Measurements from ENCODE around the gene SCAPER.
"Not testable (repeated sequence)": the region's sequence is repeated elsewhere in the genome, so short reads cannot be mapped to it uniquely, and the experiment has no call there.

The SCAPER gene

DNA sequence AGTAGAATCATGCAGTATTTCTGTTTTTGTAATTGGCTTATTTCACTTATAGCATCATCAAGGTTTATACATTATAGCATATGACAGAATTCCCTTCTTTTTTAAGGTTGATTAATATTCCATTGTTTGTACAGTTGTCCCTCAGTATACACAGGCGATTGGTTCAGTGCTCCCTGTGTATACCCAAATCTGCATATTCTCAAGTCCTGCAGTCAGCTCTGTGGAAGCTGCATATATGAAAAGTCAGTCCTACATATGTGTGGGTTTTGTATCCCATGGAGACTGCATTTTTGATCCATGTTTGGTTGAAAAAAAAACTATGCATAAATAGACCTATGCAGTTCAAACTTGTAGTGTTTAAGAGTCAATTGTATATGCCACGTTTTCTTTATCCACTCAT is 440.9 kb downstream of the SCAPER start:
- DNase-seq = no peak

DNA sequence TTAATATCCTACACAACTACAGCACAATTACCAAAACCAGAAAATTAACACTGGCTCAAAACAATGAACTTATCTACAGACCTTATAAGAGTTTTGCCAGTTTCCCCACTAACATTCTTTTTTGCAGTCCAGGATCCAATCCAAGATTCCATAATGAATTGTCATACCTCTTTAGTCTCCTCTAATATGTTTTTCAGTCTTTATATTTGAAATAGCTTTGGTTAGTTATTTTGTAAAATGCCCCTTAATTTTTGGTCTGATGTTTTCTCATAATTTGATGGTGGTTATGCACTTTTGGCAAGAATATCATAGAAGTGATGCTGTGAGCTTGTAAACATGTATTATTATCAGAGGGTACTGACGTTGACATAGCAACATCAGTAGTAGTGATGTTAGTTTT is 444.3 kb downstream of the SCAPER start:
- DNase-seq = no peak

GRCh38 chr15:76460347-76460746 is 444.8 kb downstream of the SCAPER start:
- no peak for DNase-seq

DNA sequence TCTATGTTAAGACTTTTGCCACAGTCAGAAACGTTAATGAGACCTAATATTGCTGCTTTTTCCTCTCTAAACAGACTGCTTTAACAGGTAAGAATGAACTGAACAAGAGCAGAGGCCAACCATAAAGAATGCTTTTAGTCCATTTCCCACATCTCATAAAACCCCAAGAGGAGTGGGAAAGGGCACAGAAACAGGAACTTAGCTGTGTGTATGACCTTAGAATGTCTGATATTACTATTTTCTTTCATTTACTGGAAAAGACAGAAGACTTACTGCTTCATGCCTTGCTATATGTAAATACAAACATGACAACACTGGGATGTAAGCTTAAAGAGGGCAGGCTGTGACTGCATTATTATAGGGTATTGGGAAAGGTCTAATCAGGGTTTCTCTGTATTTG is 453.6 kb downstream of the SCAPER start:
- DNase-seq = no peak

DNA sequence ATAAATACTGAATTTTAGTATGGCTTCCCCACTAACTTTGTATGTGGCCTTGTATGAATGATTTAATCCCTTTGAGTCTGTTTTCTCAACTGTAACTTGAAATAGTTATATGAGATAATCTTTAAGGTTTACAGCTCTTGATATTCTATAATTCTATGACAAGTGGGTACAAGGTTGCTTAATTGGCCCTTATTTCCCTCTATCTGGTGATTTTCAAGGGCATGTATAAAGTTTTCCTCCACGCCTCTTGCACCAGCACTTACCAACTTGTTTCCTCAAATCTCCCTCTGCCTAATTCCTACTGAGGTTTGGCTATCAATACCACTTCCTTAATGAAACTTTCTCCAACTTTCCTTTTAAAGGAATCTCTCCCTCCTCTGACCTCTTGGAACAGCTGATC is 455.7 kb downstream of the SCAPER start:
- no peak for DNase-seq

DNA sequence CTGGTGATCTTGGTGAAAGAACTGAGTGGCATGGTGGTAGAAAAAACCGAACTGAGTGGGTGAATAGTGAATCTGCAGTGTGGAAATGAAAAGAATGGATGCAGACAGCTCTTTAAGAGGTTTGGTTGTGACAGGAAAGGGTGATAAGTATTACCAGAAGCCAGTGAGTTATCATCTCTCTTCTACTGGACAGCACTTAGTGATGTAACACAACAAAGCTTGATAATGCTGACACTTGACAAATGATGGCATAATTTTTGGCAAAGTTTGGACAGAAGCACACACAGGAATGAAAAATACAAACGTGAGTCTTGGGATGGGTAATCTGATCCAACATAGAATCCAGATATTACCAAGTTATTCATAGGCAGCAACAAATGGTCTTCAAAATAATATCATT is 456.4 kb downstream of the SCAPER start:
- DNase-seq = no peak

DNA sequence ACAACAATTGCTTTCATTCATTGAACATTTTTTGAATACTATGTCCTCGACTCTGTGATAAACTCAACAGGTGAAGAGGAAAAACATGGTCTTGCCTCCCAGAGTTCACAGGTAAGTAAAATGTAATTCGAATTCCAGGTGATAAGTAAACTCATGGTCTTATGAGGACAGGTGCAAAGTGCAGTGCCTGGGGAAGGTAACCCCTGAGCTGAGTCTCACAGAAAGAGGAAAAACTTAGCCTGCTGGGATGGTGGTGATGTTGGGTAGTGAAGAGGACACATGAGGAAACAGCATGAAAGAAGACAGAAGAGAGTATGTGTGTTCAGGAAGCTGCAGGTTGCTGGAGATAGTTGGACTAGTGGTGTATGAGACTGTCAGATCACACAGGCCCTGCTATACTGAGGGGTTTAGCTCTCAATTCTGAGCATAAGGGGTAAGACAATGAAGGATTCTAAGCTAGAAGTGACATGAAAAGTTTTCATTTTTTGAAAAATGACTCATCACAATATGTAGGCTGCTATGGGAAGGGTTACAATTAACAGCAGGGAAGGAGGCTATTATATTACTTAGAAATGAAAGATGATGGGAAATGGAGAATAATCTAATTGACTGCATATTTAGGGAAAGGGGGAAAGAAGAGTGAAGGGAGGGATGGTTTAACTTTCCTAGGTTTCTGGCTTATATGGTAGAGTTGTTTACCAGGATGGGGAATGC is 457.3 kb downstream of the SCAPER start:
- no peak for DNase-seq

DNA sequence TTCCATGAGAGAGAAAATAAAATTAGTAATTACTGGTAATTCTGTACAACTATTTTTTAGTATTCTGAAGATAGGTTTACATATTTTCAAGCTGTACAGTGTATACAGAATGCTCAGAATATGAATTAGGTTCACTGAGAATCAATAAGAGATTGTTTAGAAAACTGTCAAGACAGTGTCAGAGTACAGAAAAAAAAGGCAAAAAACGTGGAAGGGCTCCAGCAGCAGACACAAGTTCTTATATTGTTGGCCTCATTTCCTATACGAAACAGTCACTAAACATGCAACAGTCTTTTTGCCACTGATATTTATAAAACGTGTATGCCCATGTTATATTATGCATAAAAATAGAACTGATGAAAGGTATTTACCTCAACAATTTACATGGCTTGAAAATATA is 464.7 kb downstream of the SCAPER start:
- no peak for DNase-seq

- DNase-seq = no peak
Observed at GRCh38 chr15:76439542-76439941, 465.6 kb downstream of the SCAPER start.

GRCh38 chr15:76433798-76434400 is 471.2 kb downstream of the SCAPER start:
- DNase-seq = no peak

- not testable (repeated sequence) for DNase-seq
Observed at GRCh38 chr15:76433036-76433435, 472.1 kb downstream of the SCAPER start.

DNA sequence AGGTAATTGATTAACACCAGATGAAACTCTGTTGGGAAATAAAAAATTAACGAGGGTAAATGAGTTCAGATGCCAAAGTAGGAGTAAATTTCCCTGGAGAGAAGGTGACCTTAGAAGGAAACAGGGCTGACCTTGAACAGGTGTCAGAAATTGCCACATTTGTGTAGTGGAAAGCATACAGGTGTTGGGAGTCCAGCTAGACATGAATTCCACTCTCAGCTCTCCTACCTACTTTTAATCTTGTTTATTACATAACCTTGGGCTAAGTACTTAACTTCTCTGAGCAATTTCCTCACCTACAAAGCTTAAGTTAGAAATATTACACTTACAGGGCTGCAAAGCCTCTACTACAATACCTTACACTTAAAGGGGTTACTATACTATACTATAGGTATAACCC is 472.5 kb downstream of the SCAPER start:
- DNase-seq = no peak

- no peak for DNase-seq
Observed at GRCh38 chr15:76431971-76432370, 473.2 kb downstream of the SCAPER start.

DNA sequence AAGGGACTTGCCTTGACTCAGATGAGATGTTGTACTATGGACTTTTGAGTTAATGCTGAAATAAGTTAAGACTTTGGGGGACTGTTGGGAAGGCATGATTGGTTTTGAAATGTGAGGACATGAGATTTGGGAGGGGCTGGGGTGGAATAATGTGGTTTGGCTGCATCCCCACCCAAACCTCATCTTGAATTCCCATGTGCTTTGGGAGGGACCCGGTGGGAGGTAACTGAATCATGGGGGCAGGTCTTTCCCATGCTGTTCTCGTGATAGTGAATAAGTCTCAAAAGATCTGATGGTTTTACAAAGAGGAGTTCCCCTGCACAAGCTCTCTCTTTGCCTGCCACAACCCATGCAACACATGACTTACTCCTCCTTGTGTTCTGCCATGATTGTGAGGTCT is 474.4 kb downstream of the SCAPER start:
- DNase-seq = not testable (repeated sequence)

- DNase-seq = no peak
Observed at GRCh38 chr15:76429661-76430060, 475.5 kb downstream of the SCAPER start.

DNA sequence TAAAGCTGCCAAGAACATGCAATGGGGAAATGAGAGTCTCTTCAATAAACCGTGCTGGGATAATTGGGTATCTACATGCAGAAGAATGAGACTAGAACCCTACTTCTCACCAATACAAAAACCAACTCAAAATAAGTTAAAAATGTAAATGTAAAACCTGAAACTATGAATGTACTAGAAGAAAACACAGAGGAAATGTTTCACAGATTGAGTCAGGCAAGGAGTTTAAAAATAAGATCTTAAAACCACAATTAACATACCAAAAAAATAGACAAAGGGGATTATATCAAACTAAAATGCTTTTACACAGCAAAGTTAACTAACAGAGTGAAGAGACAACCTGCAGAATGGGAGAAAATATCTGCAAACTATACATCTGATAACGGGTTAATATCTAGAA is 478.2 kb downstream of the SCAPER start:
- no peak for DNase-seq

DNA sequence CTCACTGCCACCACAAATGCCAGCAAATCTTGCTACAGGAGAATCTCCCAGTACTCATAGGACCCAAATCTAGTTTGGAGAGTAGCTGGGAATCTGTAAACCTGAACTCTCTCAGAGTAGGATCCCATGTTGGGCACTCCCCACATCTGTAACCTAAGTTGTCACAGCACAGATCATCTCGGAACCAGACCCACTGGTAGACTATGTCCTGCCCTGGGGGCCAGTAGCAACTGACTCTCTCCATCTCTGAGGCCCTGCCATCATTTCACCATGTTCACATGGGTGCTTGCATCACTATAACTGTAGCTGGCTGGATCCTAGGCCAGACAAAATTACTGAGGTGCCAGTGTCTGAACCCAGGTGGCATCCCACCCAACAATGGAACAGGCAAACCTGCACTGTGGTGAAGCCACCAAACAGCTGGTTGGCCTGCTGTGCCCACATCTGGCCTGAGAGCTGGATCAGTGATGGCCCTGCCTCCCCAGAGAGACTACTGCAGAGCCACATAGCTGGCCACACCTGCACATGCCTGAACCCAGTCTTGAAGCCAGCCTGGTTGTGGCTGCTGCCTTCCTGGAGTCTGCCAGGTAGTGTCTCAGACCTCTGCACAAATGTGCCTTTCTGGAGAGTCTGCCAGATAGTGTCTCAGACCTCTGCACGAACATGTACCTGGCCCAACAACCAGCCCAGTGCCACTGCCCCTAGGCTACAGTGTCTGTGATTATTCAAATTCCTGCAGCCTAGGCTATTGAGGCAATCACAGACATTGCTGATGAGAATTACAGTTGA is 486.6 kb downstream of the SCAPER start:
- DNase-seq = no peak

DNA sequence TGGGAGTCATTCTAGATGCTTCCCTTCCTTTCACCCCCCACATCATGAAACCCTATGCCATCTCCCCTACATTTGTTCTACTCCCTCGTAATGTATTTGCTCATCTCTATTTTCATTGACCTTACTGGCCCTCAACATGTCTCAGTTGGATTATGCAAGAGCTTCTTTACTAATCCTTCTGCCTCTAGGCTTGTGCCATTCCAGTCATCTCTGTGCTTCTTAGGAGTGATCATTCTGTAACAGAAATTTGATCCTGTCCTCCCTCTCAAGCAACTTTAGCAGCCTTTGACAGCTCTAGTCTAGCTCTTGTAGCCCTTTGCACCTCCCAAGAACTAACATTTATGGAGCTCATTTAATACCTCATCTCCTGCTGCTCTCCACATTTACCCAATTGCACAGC is 503.9 kb downstream of the SCAPER start:
- no peak for DNase-seq

DNA sequence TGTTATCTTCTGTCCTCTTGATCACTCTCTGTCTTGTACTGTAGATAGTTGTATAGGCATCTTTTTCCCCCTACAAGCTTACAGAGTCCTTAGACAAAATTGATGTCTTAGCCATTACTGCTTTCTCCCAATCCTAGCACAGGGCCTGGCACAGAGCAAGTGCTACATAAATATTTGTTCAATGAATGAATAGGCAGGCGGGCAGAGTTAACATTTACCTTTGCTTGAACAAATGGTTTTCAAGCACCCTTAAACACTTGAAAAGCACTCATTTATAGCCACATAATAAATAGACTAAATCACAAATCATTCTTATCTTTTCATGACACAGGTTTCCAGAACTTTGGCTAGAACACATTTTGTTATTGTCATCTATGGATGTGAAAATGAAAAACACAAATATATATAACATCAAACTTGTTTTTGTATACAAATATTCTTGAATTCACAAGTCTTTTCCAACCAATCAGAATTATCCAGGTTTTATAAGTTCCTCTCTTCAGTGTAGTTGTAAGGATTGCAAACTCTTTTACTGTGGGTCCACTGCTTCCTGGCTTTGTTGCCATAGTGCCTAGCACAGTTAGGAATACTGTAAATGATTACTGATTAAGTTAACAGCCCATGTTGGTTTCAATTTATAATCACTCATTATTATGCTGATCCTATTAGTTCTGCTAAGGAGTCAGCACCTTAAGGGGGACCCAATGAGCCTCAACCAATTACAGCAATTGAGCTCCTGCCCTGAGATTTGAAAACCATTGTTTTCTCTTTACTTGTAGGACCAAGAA is 506.6 kb downstream of the SCAPER start:
- no peak for DNase-seq

GRCh38 chr15:76393614-76394013 is 511.5 kb downstream of the SCAPER start:
- no peak for DNase-seq

GRCh38 chr15:76391847-76392246 is 513.3 kb downstream of the SCAPER start:
- no peak for DNase-seq

- DNase-seq = no peak
Observed at GRCh38 chr15:76391309-76391708, 513.8 kb downstream of the SCAPER start.

GRCh38 chr15:76390571-76390970 is 514.6 kb downstream of the SCAPER start:
- DNase-seq = no peak

Measured in stimulated activated CD8-positive, alpha-beta memory T cell treated with anti-CD3 and anti-CD28 coated beads, Interleukin-4, amount 100 ng/mL, for 48 hours (primary cell).